T-helper 17 cell (primary cell): ENCODE data around the gene AGBL1. TPM values are rescaled to one million over a fixed set of nuclear protein-coding genes. Genes with fewer than 3 reads are reported as not detected.

Experiments
- ATAC-seq: fragments of 150-1000 bp; cut with Tn5 transposase; 2 replicates; pipeline ENCODE4 v1.10.0; 2021; ENCODE audit warnings: mild to moderate bottlenecking, moderate library complexity
- DNase-seq, 3 donors: peaks; one replicate each; pipeline versions ENCODE4 v3.0.0 to v3.0.0-alpha.2; 2020 to 2021
- H3K9me3 ChIP-seq: one replicate; pipeline ENCODE4 v1.7.0; 2013; ENCODE audit warnings: low read length, mild to moderate bottlenecking; ENCODE audit not compliant: control insufficient read depth, poor library complexity, severe bottlenecking
- H3K27ac Mint-ChIP-seq: one replicate; pipeline ENCODE4 v1.8.0; 2022; ENCODE audit warnings: mild to moderate bottlenecking, moderate library complexity, mixed read lengths
- H3K27me3 Mint-ChIP-seq: one replicate; pipeline ENCODE4 v1.8.0; 2022; ENCODE audit warnings: mixed read lengths
- H3K36me3 Mint-ChIP-seq: one replicate; pipeline ENCODE4 v1.8.0; 2022; ENCODE audit warnings: low read depth, mixed read lengths
- H3K4me1 Mint-ChIP-seq: one replicate; pipeline ENCODE4 v1.8.0; 2022; ENCODE audit warnings: mild to moderate bottlenecking, mixed read lengths
- H3K4me3 Mint-ChIP-seq: one replicate; pipeline ENCODE4 v1.8.0; 2022; ENCODE audit warnings: mild to moderate bottlenecking, moderate library complexity, mixed read lengths
- total RNA-seq, 4 donors: library from RNA in 2 of 4; stranded (reverse) in 2 of 4; gene quantifications; one replicate each; pipeline ENCODE4 v1.2.3 and lab custom pipeline; 2022 to 2026

Gene AGBL1
- total RNA-seq, 2 donors from 2014 or later = not detected

- Mint-ChIP-seq H3K4me3 (no peak overlapping the region), H3K36me3 (no peaks in the 10 kb centered on the region), H3K27ac (no peak overlapping the region), H3K27me3 (no peaks in the 10 kb centered on the region), H3K4me1 (peaks cover 6% of the 10 kb centered on the region)
- ATAC-seq (no peak), DNase-seq (no peak)
- H3K9me3 ChIP-seq = no peaks in the 10 kb centered on the region
Observed at GRCh38 chr15:86664581-86664980, 584.9 kb downstream of the AGBL1 start.

GRCh38 chr15:86676002-86676401, 596.3 kb downstream of the AGBL1 start:
- Mint-ChIP-seq H3K4me3 (no peak overlapping the region), H3K27ac (no peak overlapping the region), H3K27me3 (no peaks in the 10 kb centered on the region), H3K4me1 (no peaks in the 10 kb centered on the region), H3K36me3 (no peaks in the 10 kb centered on the region)
- DNase-seq = no peak
- ATAC-seq = no peak
- no peaks in the 10 kb centered on the region for H3K9me3 ChIP-seq

DNA sequence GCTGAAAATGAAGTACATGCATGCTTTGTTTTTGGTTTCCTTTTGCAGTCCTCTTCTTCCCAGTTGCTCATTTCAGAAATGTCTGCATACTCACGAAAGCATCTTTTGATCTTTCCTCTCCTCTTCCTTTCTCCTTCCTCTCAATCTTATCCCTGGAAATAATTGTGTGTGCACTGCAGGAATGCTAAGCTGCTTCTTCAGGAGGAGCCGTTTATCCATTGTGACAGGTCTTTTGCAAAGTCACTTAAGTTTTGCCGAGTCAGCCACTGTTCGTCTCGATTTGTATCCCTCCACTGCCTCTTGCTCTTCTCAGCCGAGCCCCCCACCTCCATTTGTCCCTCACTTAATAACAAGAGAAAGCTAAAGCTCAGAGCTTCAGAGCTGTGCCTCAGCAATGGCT, 597.6 kb downstream of the AGBL1 start:
- no peaks in the 10 kb centered on the region for H3K9me3 ChIP-seq
- ATAC-seq (no peak), DNase-seq (no peak)
- Mint-ChIP-seq H3K36me3 (peaks cover 3% of the 10 kb centered on the region), H3K4me3 (no peak overlapping the region), H3K27ac (no peak overlapping the region), H3K27me3 (no peaks in the 10 kb centered on the region), H3K4me1 (no peaks in the 10 kb centered on the region)

- ATAC-seq (no peak), DNase-seq (no peak)
- no peaks in the 10 kb centered on the region for H3K9me3 ChIP-seq
- Mint-ChIP-seq H3K4me3 (no peak overlapping the region), H3K4me1 (no peaks in the 10 kb centered on the region), H3K36me3 (peaks cover 3% of the 10 kb centered on the region), H3K27me3 (no peaks in the 10 kb centered on the region), H3K27ac (no peak overlapping the region)
Observed at GRCh38 chr15:86685263-86685662, 605.6 kb downstream of the AGBL1 start.

- Mint-ChIP-seq H3K27me3 (no peaks in the 10 kb centered on the region), H3K4me3 (no peak overlapping the region), H3K4me1 (no peaks in the 10 kb centered on the region), H3K36me3 (no peaks in the 10 kb centered on the region), H3K27ac (no peak overlapping the region)
- no peaks in the 10 kb centered on the region for H3K9me3 ChIP-seq
- DNase-seq = no peak
- ATAC-seq = no peak
Observed at GRCh38 chr15:86689006-86689405, 609.3 kb downstream of the AGBL1 start.

DNA sequence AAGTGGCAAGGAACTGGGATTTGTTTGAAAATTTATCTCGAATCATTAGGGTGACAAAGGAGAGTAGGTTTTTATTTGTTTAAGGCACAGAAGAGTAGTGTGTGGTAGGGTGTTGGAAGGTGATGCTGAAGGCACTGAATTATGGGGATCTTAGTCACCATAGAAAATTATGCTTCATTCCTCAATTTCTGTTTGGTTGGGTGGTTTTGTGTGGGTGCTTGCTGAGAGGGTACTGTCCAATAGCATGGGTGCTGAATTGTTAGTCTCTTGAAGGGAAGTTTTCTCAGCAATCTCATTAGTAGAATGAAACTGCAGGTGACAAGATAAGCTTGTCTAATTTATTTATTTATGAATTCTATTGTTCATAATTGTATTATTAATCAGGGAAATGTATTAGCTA, 610.9 kb downstream of the AGBL1 start:
- Mint-ChIP-seq H3K27ac (no peak overlapping the region), H3K4me1 (no peaks in the 10 kb centered on the region), H3K27me3 (no peaks in the 10 kb centered on the region), H3K36me3 (no peaks in the 10 kb centered on the region), H3K4me3 (no peak overlapping the region)
- no peaks in the 10 kb centered on the region for H3K9me3 ChIP-seq
- no peak for ATAC-seq
- no peak for DNase-seq

- Mint-ChIP-seq H3K27me3 (no peaks in the 10 kb centered on the region), H3K27ac (no peak overlapping the region)
- no peak for DNase-seq
Observed at GRCh38 chr15:86691091-86691663, 611.5 kb downstream of the AGBL1 start.

GRCh38 chr15:86700864-86701610, 621.4 kb downstream of the AGBL1 start:
- Mint-ChIP-seq H3K4me3 (no peak overlapping the region), H3K27me3 (no peaks in the 10 kb centered on the region), H3K27ac (no peak overlapping the region), H3K4me1 (no peaks in the 10 kb centered on the region), H3K36me3 (no peaks in the 10 kb centered on the region)
- DNase-seq (no peak), ATAC-seq (no peak)
- H3K9me3 ChIP-seq = peaks cover 3% of the 10 kb centered on the region

More at GRCh38 chr15:86691091-86691663, 611.5 kb downstream of the AGBL1 start:
- no peaks in the 10 kb centered on the region for H3K36me3 Mint-ChIP-seq
- H3K4me3 Mint-ChIP-seq = no peak overlapping the region
- H3K9me3 ChIP-seq = no peaks in the 10 kb centered on the region
- no peaks in the 10 kb centered on the region for H3K4me1 Mint-ChIP-seq
- ATAC-seq = no peak

GRCh38 chr15:86701611-86701963, 621.9 kb downstream of the AGBL1 start:
- H3K9me3 ChIP-seq = peaks cover 3% of the 10 kb centered on the region
- H3K27me3 Mint-ChIP-seq = no peaks in the 10 kb centered on the region
- no peaks in the 10 kb centered on the region for H3K4me1 Mint-ChIP-seq
- no peaks in the 10 kb centered on the region for H3K36me3 Mint-ChIP-seq
- ATAC-seq (no peak), DNase-seq (no peak)
- no peak overlapping the region for H3K4me3 Mint-ChIP-seq
- H3K27ac Mint-ChIP-seq = no peak overlapping the region

DNA sequence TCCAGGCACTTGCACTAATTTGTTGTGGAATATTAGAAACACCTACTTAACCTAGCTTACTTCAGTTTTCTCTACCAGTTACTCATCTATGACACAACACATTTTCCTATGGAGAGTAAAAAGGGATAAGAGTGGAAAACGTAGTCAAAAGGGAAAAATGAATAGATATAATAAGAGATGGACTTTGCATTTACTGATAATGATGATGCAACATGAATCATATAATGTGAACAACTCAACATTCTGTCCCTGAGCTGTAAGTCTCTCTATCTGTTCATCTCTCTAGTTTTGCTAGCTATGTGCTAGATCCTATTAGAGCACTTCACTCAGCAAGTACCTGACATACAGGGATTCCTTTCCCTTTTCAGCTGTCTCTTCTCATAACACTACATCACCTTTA, 627.1 kb downstream of the AGBL1 start:
- no peak for DNase-seq
- Mint-ChIP-seq H3K4me3 (no peak overlapping the region), H3K36me3 (no peaks in the 10 kb centered on the region), H3K27me3 (no peaks in the 10 kb centered on the region), H3K27ac (no peak overlapping the region), H3K4me1 (no peaks in the 10 kb centered on the region)
- no peaks in the 10 kb centered on the region for H3K9me3 ChIP-seq
- no peak for ATAC-seq

- H3K9me3 ChIP-seq = no peaks in the 10 kb centered on the region
- no peak for DNase-seq
- Mint-ChIP-seq H3K36me3 (no peaks in the 10 kb centered on the region), H3K4me1 (no peaks in the 10 kb centered on the region), H3K27ac (no peak overlapping the region), H3K4me3 (no peak overlapping the region), H3K27me3 (no peaks in the 10 kb centered on the region)
- ATAC-seq = no peak
Observed at GRCh38 chr15:86711476-86711875, 631.8 kb downstream of the AGBL1 start.

DNA sequence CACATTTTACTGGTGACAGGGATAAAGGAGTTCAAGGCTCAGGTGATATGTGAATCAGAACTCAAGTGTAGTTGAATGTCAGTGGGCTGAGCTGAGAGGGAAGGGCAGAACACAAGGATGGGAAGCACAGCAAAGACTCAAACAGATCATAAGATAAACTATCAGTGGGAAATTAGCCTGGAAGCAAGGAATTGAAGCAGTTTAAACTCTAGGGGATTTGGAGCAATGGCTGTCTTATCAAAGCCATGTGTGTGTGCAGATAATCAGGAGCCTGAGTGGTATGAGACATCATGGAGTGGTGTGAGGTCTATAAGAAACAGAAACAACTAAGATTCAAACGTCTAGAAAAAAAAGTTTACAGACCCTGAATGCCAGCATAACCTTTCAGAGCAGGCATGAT, 634.6 kb downstream of the AGBL1 start:
- Mint-ChIP-seq H3K4me1 (no peaks in the 10 kb centered on the region), H3K27me3 (no peaks in the 10 kb centered on the region), H3K4me3 (no peak overlapping the region), H3K36me3 (no peaks in the 10 kb centered on the region), H3K27ac (no peak overlapping the region)
- H3K9me3 ChIP-seq = no peaks in the 10 kb centered on the region
- ATAC-seq (no peak), DNase-seq (no peak)

- ATAC-seq (no peak), DNase-seq (no peak)
- H3K36me3 Mint-ChIP-seq = no peaks in the 10 kb centered on the region
- no peaks in the 10 kb centered on the region for H3K4me1 Mint-ChIP-seq
- no peaks in the 10 kb centered on the region for H3K9me3 ChIP-seq
- H3K27me3 Mint-ChIP-seq = no peaks in the 10 kb centered on the region
- no peak overlapping the region for H3K27ac Mint-ChIP-seq
- no peak overlapping the region for H3K4me3 Mint-ChIP-seq
Observed at GRCh38 chr15:86725628-86726027, 646.0 kb downstream of the AGBL1 start.
